GM10248 (cell line): ENCODE results near the gene ANTKMT.

ENCODE experiments used
- CTCF ChIA-PET: fragments of 300-600 bp; sonication (Branson Sonifier 250); formaldehyde crosslinking; extraction: SDS; loops from one replicate; lab custom pipeline; 2021; ENCODE audit warnings: antibody characterized with exemption; lab: Yijun Ruan, JAX
- POLR2A ChIA-PET: fragments of 350-650 bp; sonication (Branson Sonifier 250); formaldehyde crosslinking; extraction: SDS; loops from one replicate; lab custom pipeline; 2020; ENCODE audit warnings: antibody characterized with exemption; lab: Yijun Ruan, JAX
- DNase-seq: peaks from one replicate; pipeline ENCODE4 v3.0.0; 2012; ENCODE audit errors: extremely low spot score
- CTCF ChIP-seq: IDR thresholded peaks from 2 replicates; pipeline ENCODE4 v1.5.1; 2012; ENCODE audit warnings: mild to moderate bottlenecking, low read depth; ENCODE audit errors: extremely low read depth, missing control alignments, control extremely low read depth

The ANTKMT gene

GRCh38 chr16:760545-761343, 39.8 kb downstream of the ANTKMT start, which contains the start of gene MSLN:
Gene MSLN (plus strand): TSS chr16:760734. CDS start chr16:762681, 1,947 bp downstream.
- ChIA-PET POLR2A (interaction anchor here (0.6 kb wide), 1 partner anchor 13 kb away, joined by 13 read pairs; no protein-coding TSS in a partner anchor), CTCF (interaction anchor here (0.8 to 2.1 kb wide), 3 partner anchors 11 to 40 kb away, joined by 3 to 5 read pairs (median 4); partner anchors contain the start of gene ANTKMT)
- no peak for TF ChIP-seq CTCF
- no peak for DNase-seq

DNA sequence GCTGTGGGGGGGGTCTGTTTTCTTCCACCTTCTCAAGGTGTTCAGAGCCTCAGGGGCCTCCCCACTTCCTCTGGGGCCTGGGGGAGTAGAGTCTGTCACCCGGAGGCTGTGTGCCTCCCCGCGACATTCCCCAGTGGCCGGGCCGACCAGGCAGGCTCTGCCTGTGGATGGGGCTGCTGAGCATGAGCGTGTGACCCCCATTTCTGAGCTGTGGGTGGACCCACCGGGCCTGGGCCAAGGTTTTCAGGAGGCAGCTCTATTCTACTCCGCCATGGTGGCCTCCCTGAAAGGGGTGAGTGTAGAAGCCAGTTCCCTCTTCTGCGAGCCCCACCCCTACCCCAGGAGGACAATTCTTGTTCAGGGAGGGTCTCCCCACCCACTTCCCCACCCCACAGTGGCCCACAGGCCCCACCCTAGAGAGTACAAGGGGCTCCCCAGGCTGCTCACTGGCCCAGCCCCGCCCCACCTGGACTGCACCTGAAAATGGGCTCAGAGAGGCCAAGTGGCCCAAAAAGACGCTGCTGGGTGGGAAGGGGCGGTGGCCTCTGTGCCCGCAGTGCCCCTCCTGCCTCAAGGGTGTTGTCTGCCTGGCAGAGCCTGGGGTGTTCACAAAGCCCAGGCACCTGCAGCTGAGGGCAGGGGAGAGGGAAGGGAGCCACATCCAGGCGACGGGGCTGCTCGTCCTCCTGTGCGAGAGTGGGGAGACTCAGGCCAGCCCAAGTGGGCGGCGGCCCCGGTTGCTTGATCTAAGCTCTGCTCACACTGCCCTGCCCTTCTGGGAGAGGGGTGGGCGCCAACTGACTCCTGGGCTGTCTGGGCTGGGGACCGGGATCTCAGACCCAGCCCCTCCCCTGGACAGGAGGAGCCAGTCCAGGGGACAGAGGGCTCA, 40.9 kb downstream of the ANTKMT start:
- no peak for TF ChIP-seq CTCF
- ChIA-PET POLR2A (no interaction called here), CTCF (interaction anchor here (2.1 kb wide), 1 partner anchor 12 kb away, joined by 5 read pairs; no protein-coding TSS in a partner anchor)
- no peak for DNase-seq

GRCh38 chr16:762595-763268, 41.8 kb downstream of the ANTKMT start:
- no peak for DNase-seq
- ChIA-PET CTCF (no interaction called here), POLR2A (no interaction called here)
- TF ChIP-seq CTCF: no peak

DNA sequence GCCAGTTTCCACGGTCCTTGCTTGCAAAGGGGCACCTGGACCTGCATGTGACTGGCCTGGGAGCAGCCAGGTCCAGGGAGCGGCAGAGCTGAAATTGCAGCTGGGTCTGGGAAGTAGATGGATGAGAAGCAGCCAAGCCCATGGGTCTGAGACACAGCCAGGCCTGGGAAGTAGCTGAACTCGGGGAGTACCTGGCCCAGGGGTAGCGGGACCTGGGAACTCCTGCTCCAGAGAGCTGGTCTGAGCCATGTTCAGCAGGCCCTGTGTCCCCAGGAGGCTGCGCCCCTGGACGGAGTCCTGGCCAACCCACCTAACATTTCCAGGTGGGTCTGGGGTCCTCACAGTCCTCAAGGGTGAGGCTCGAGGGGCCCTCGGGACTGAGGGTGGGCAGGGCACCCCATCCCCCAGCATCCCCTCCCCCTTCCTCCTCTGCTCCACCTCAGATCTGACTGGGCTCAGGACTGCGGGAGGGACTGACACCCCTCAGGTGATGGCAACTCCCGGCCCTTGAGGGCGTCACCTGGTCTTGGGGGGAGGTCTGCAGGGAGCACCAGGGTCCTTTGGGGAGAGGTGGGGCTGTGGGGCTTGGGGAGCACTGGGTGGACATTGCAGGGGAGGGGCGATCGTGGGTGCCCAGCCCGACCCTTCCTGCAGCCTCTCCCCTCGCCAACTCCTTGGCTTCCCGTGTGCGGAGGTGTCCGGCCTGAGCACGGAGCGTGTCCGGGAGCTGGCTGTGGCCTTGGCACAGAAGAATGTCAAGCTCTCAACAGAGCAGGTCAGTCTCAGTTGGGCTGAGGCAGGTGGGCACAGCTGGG, 42.6 kb downstream of the ANTKMT start:
- POLR2A ChIA-PET: no interaction called here
- CTCF ChIA-PET: no interaction called here
- no peak for DNase-seq
- no peak for TF ChIP-seq CTCF

- no peak for TF ChIP-seq CTCF
- CTCF ChIA-PET: no interaction called here
Measured at GRCh38 chr16:764184-764750, 43.3 kb downstream of the ANTKMT start.

More at GRCh38 chr16:764184-764750, 43.3 kb downstream of the ANTKMT start:
- POLR2A ChIA-PET: no interaction called here
- no peak for DNase-seq
